CD4-positive, alpha-beta T cell treated with Interleukin-2 at 100 ng/mL for 4 hours (primary cell): ENCODE data around the gene KRTAP5-6.
"Not testable (repeated sequence)": the region's sequence is repeated elsewhere in the genome, so short reads cannot be mapped to it uniquely, and the experiment has no call there.

Source experiments
- DNase-seq: peaks from one replicate; pipeline ENCODE4 v3.0.0-alpha.2; 2020; ENCODE audit warnings: low spot score

The KRTAP5-6 gene

GRCh38 chr11:1661454-1662269 lies 35.3 kb upstream of the KRTAP5-6 start:
- DNase-seq: not testable (repeated sequence)

GRCh38 chr11:1662699-1663283 lies 34.2 kb upstream of the KRTAP5-6 start:
- DNase-seq: not testable (repeated sequence)

- DNase-seq: no peak
Observed at GRCh38 chr11:1665313-1665712, 31.7 kb upstream of the KRTAP5-6 start.

- no peak for DNase-seq
Observed at GRCh38 chr11:1667121-1667850, 29.7 kb upstream of the KRTAP5-6 start.

GRCh38 chr11:1667906-1668305 lies 29.1 kb upstream of the KRTAP5-6 start:
- DNase-seq: no peak

- no peak for DNase-seq
Observed at GRCh38 chr11:1668911-1669473, 28.0 kb upstream of the KRTAP5-6 start.

- no peak for DNase-seq
Observed at GRCh38 chr11:1669546-1670218, 27.3 kb upstream of the KRTAP5-6 start.

GRCh38 chr11:1670457-1670856 lies 26.5 kb upstream of the KRTAP5-6 start:
- not testable (repeated sequence) for DNase-seq

- DNase-seq: no peak
Observed at GRCh38 chr11:1670905-1671371, 26.1 kb upstream of the KRTAP5-6 start.

- DNase-seq: no peak
Observed at GRCh38 chr11:1671658-1672057, 25.3 kb upstream of the KRTAP5-6 start.

- no peak for DNase-seq
Observed at GRCh38 chr11:1672613-1673350, 24.2 kb upstream of the KRTAP5-6 start.

GRCh38 chr11:1673446-1674172 lies 23.4 kb upstream of the KRTAP5-6 start:
- DNase-seq: no peak

- no peak for DNase-seq
Observed at GRCh38 chr11:1674173-1675131, 22.5 kb upstream of the KRTAP5-6 start.

GRCh38 chr11:1675536-1676228 lies 21.3 kb upstream of the KRTAP5-6 start:
- DNase-seq: no peak

- no peak for DNase-seq
Observed at GRCh38 chr11:1676229-1676740, 20.7 kb upstream of the KRTAP5-6 start.

- no peak for DNase-seq
Observed at GRCh38 chr11:1679881-1680280, 17.1 kb upstream of the KRTAP5-6 start.

- DNase-seq: no peak
Observed at GRCh38 chr11:1682225-1682905, 14.6 kb upstream of the KRTAP5-6 start.

- not testable (repeated sequence) for DNase-seq
Observed at GRCh38 chr11:1683216-1683615, 13.8 kb upstream of the KRTAP5-6 start.
